CD4-positive, alpha-beta T cell treated with Interleukin-10 for 1 hour (primary cell): Measurements from ENCODE around the gene EGR1.

Source experiments
- DNase-seq: peaks from one replicate; pipeline ENCODE4 v3.0.0-alpha.2; 2020

Gene EGR1

GRCh38 chr5:138453590-138453989, 11.7 kb upstream of the EGR1 start:
- no peak for DNase-seq

- DNase-seq: no peak
Observed at GRCh38 chr5:138454121-138454520, 11.2 kb upstream of the EGR1 start.

GRCh38 chr5:138455232-138455930, 9.9 kb upstream of the EGR1 start:
- DNase-seq: no peak

GRCh38 chr5:138457531-138458275, 7.6 kb upstream of the EGR1 start:
- DNase-seq: no peak

GRCh38 chr5:138458384-138458783, 6.9 kb upstream of the EGR1 start:
- no peak for DNase-seq

- no peak for DNase-seq
Observed at GRCh38 chr5:138458856-138459255, 6.4 kb upstream of the EGR1 start.

GRCh38 chr5:138459311-138459933, 5.9 kb upstream of the EGR1 start:
- DNase-seq: peak; percentile 80

GRCh38 chr5:138460032-138460693, 5.1 kb upstream of the EGR1 start:
- no peak for DNase-seq

GRCh38 chr5:138461343-138462125, 3.7 kb upstream of the EGR1 start:
- DNase-seq: no peak

- DNase-seq: no peak
Observed at GRCh38 chr5:138463419-138464007, 1.8 kb upstream of the EGR1 start.

- peak; percentile 94 for DNase-seq
Observed at GRCh38 chr5:138464008-138464387, 1.3 kb upstream of the EGR1 start.

- DNase-seq: peak; percentile 98
Observed at GRCh38 chr5:138464388-138465260, 655 bp upstream of the EGR1 start.

GRCh38 chr5:138466125-138466899, 1.0 kb downstream of the EGR1 start:
- DNase-seq: no peak

- no peak for DNase-seq
Observed at GRCh38 chr5:138466900-138467710, 1.8 kb downstream of the EGR1 start.

GRCh38 chr5:138467711-138468132, 2.4 kb downstream of the EGR1 start:
- DNase-seq: no peak

GRCh38 chr5:138468133-138468965, 3.1 kb downstream of the EGR1 start:
- peak; percentile 23 for DNase-seq

GRCh38 chr5:138468966-138469539, 3.8 kb downstream of the EGR1 start:
- no peak for DNase-seq
